Caco-2 (cell line): ENCODE results near the gene MARCHF10. TPM values are rescaled to one million over a fixed set of nuclear protein-coding genes. Genes with fewer than 3 reads are reported as not detected.

Source experiments
- BruUV-seq: library from RNA; stranded (reverse); fragments of 400-500 nt; replicated peaks from 2 replicates; lab custom pipeline; 2021; lab: Mats Ljungman, UMichigan
- CTCF ChIA-PET: fragments of 300-600 bp; sonication (Branson Sonifier 250); formaldehyde crosslinking; loops from one replicate; lab custom pipeline; 2022; ENCODE audit warnings: antibody characterized with exemption; lab: Charles Lee
- POLR2A ChIA-PET: fragments of 300-600 bp; sonication (Branson Sonifier 250); formaldehyde crosslinking; loops from one replicate; lab custom pipeline; 2022; ENCODE audit warnings: antibody characterized with exemption; lab: Charles Lee
- DNase-seq, 2 experiments: peaks; one replicate each; pipeline versions ENCODE4 v3.0.0 to v3.0.0-alpha.2; 2020 to 2022
- H3K27me3 ChIP-seq: replicated peaks from 2 replicates; pipeline ENCODE4 v1.6.0; 2011; ENCODE audit warnings: low read length; ENCODE audit not compliant: control insufficient read depth, insufficient read depth
- H3K36me3 ChIP-seq: 2 replicates; pipeline ENCODE4 v1.5.1; 2011; ENCODE audit warnings: low read length; ENCODE audit not compliant: control insufficient read depth, insufficient read depth
- H3K4me1 ChIP-seq: fragments of 250-450 bp; sonication (Bioruptor Pico); 2 replicates; pipeline ENCODE4 v1.5.1; 2020; ENCODE audit warnings: mild to moderate bottlenecking
- H3K4me3 ChIP-seq: 2 replicates; pipeline ENCODE4 v1.5.1; 2011; ENCODE audit warnings: low read depth, mild to moderate bottlenecking, control low read depth, low read length
- H3K9me3 ChIP-seq: fragments of 250-450 bp; sonication (Bioruptor Pico); 2 replicates; pipeline ENCODE4 v1.5.1; 2020; ENCODE audit warnings: mild to moderate bottlenecking, moderate library complexity
- H3K27ac Mint-ChIP-seq: one replicate; pipeline ENCODE4 v1.8.0; 2022; ENCODE audit warnings: mixed read lengths; ENCODE audit not compliant: unreplicated experiment
- H3K27me3 Mint-ChIP-seq: one replicate; pipeline ENCODE4 v1.8.0; 2022; ENCODE audit warnings: mixed read lengths; ENCODE audit not compliant: insufficient read depth, unreplicated experiment
- H3K36me3 Mint-ChIP-seq: one replicate; pipeline ENCODE4 v1.8.0; 2022; ENCODE audit warnings: mild to moderate bottlenecking, mixed read lengths; ENCODE audit not compliant: insufficient read depth, unreplicated experiment
- H3K4me1 Mint-ChIP-seq: one replicate; pipeline ENCODE4 v1.8.0; 2022; ENCODE audit warnings: low read depth, mixed read lengths; ENCODE audit not compliant: unreplicated experiment
- H3K4me3 Mint-ChIP-seq: one replicate; pipeline ENCODE4 v1.8.0; 2022; ENCODE audit warnings: mild to moderate bottlenecking, moderate library complexity, mixed read lengths; ENCODE audit not compliant: unreplicated experiment
- H3K9me3 Mint-ChIP-seq: one replicate; pipeline ENCODE4 v1.8.0; 2022; ENCODE audit warnings: mixed read lengths; ENCODE audit not compliant: unreplicated experiment
- intact Hi-C: fragments of 100-400 bp; cut with micrococcal nuclease; formaldehyde crosslinking; loops from one replicate; pipeline ENCODE4 v1.10.0; 2022; ENCODE audit not compliant: unreplicated experiment
- total RNA-seq: library from RNA; stranded (reverse); gene quantifications from 2 replicates; pipeline ENCODE4 v1.2.3, GENCODE V29; 2022
- TF ChIP-seq, protein P1 (sequence below), 2 experiments: fragments of 200-600 bp in 1 of 2; IDR thresholded peaks; 1 replicate in 1 of 2; 2 replicates in 1 of 2; pipeline versions ENCODE4 v1.5.1 to v1.8.0; 2011 to 2022; ENCODE audit warnings: antibody characterized with exemption in 1 of 2, control low read depth in 1 of 2, inconsistent platforms in 1 of 2, low read depth in 1 of 2, low read length in 1 of 2, mild to moderate bottlenecking in 1 of 2, moderate library complexity in 1 of 2; ENCODE audit not compliant: insufficient read depth in 1 of 2, severe bottlenecking in 1 of 2, unreplicated experiment in 1 of 2

MARCHF10 gene
- total RNA-seq, 1 experiment from 2014 or later: not detected

DNA sequence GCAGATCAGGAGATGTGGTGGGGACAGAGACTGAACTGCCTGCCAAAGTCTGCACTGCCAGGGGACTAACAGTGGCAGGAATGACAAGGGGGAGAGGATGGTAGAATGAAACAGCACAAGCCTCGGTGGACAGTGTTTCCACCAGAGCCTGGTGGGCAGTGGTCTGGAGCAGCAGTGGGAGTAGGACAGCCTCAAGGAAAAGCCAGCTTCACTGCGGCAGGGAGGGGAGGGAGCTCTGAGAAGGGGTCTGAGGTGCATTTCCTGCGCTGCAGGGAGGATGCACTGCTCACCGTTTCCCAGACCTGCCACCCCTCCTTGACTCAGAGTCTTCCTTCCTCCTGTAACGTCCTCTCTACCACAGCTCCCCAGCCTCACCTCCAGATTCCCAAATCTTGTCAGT, 33.8 kb downstream of the MARCHF10 start:
- POLR2A ChIA-PET: no interaction called here
- no peaks in the 10 kb centered on the region for H3K27me3 ChIP-seq
- BruUV-seq: no TSS peak
- CTCF ChIA-PET: no interaction called here
- no peaks in the 10 kb centered on the region for H3K9me3 ChIP-seq
- 0 out of 2 replicates have a peak, but pooled peaks cover 4% of the 10 kb centered on the region for H3K4me1 ChIP-seq
- H3K27ac Mint-ChIP-seq: no peak overlapping the region
- no peak overlapping the region for H3K4me3 Mint-ChIP-seq
- H3K36me3 Mint-ChIP-seq: no peaks in the 10 kb centered on the region
- H3K9me3 Mint-ChIP-seq: peaks cover 8% of the 10 kb centered on the region
- H3K27me3 Mint-ChIP-seq: peaks cover 15% of the 10 kb centered on the region
- no peak for DNase-seq
- peaks cover 11% of the 10 kb centered on the region for H3K4me1 Mint-ChIP-seq
- H3K36me3 ChIP-seq: no peaks in the 10 kb centered on the region
- H3K4me3 ChIP-seq: no peak overlapping the region
- intact Hi-C loops: no loop called here
- TF ChIP-seq, protein P1, sequence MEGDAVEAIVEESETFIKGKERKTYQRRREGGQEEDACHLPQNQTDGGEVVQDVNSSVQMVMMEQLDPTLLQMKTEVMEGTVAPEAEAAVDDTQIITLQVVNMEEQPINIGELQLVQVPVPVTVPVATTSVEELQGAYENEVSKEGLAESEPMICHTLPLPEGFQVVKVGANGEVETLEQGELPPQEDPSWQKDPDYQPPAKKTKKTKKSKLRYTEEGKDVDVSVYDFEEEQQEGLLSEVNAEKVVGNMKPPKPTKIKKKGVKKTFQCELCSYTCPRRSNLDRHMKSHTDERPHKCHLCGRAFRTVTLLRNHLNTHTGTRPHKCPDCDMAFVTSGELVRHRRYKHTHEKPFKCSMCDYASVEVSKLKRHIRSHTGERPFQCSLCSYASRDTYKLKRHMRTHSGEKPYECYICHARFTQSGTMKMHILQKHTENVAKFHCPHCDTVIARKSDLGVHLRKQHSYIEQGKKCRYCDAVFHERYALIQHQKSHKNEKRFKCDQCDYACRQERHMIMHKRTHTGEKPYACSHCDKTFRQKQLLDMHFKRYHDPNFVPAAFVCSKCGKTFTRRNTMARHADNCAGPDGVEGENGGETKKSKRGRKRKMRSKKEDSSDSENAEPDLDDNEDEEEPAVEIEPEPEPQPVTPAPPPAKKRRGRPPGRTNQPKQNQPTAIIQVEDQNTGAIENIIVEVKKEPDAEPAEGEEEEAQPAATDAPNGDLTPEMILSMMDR (IDR thresholded peaks at IDR 0.05; ENCODE audit: insufficient read depth in 1 of 2, low read depth in 1 of 2, low read length in 1 of 2, severe bottlenecking in 1 of 2, unreplicated experiment in 1 of 2): no peak

DNA sequence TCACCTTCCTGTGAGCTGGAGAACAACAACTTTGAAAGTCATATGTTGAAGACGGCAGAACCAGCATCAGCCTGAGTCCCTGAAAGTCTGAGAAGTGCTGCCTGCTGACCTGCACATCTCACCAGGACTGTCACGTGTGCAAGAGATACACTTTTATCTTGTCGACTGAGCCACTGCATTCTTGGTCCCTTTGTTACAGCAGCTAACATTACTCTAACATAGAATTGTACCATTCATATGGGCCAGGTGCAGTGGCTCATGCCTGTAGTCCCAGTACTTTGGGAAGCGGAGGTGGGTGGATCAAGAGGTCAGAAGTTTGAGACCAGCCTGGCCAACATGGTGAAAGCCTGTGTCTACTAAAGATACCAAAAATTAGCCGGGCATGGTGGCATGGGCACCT, 40.1 kb downstream of the MARCHF10 start:
- intact Hi-C loops: no loop called here
- H3K27me3 ChIP-seq: no peaks in the 10 kb centered on the region; the same call in 1 of the 2 replicates
- no TSS peak for BruUV-seq
- no peaks in the 10 kb centered on the region for H3K9me3 ChIP-seq
- TF ChIP-seq, protein P1 (IDR thresholded peaks at IDR 0.05; ENCODE audit: insufficient read depth in 1 of 2, low read depth in 1 of 2, low read length in 1 of 2, severe bottlenecking in 1 of 2, unreplicated experiment in 1 of 2): no peak
- ChIA-PET CTCF (no interaction called here), POLR2A (no interaction called here)
- H3K4me3 Mint-ChIP-seq: no peak overlapping the region
- no peaks in the 10 kb centered on the region for H3K36me3 ChIP-seq
- H3K4me1 Mint-ChIP-seq: no peaks in the 10 kb centered on the region
- no peaks in the 10 kb centered on the region for H3K4me1 ChIP-seq
- H3K4me3 ChIP-seq: no peak overlapping the region
- DNase-seq: no peak
- no peak overlapping the region for H3K27ac Mint-ChIP-seq
- H3K9me3 Mint-ChIP-seq: no peaks in the 10 kb centered on the region
- H3K36me3 Mint-ChIP-seq: no peaks in the 10 kb centered on the region
- H3K27me3 Mint-ChIP-seq: peaks cover 18% of the 10 kb centered on the region

DNA sequence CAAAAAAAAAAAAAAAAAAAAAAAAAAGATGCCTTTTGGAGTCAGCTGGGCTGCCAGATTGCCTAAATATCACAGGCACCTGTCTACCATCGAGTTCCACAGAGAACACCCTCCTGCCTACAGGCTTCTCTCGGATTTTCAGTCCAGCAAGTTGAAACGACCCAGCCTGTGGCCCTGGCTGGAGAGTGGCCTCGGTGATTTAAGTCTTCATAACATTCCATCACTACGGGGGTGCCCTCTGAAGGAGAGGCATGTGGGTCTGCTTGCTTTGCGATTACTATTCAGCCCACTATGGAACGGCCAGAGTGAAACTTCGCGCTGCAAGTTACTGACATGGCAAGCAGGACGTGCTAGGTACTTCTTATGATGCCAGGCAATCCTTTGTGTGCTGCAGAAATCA, 42.8 kb downstream of the MARCHF10 start:
- H3K9me3 ChIP-seq: no peaks in the 10 kb centered on the region
- CTCF ChIA-PET: no interaction called here
- POLR2A ChIA-PET: no interaction called here
- H3K36me3 ChIP-seq: no peaks in the 10 kb centered on the region
- BruUV-seq: no TSS peak
- no peaks in the 10 kb centered on the region for H3K36me3 Mint-ChIP-seq
- DNase-seq: no peak
- no peaks in the 10 kb centered on the region for H3K9me3 Mint-ChIP-seq
- intact Hi-C loops: loop anchor here (2.0 kb wide), 1 partner anchor 29 kb away; no protein-coding TSS in a partner anchor
- H3K4me1 ChIP-seq: no peaks in the 10 kb centered on the region
- no peak overlapping the region for H3K27ac Mint-ChIP-seq
- no peaks in the 10 kb centered on the region for H3K4me1 Mint-ChIP-seq
- no peaks in the 10 kb centered on the region; the same call in 1 of the 2 replicates for H3K27me3 ChIP-seq
- peaks cover 23% of the 10 kb centered on the region for H3K27me3 Mint-ChIP-seq
- H3K4me3 ChIP-seq: no peak overlapping the region
- TF ChIP-seq, protein P1 (IDR thresholded peaks at IDR 0.05; ENCODE audit: insufficient read depth in 1 of 2, low read depth in 1 of 2, low read length in 1 of 2, severe bottlenecking in 1 of 2, unreplicated experiment in 1 of 2): no peak
- no peak overlapping the region for H3K4me3 Mint-ChIP-seq
